HG02884 (cell line): ENCODE results near the gene TANGO2.
A peak's percentile ranks its signal among the peaks of the same experiment; 100 is the strongest.

ENCODE experiments used
- ATAC-seq: cut with Tn5 transposase; IDR thresholded peaks from one replicate; pipeline ENCODE4 v1.9.1; 2021; ENCODE audit warnings: mild to moderate bottlenecking, moderate library complexity; ENCODE audit not compliant: unreplicated experiment

Gene TANGO2

GRCh38 chr22:20020533-20021195 is at the start of gene TANGO2:
Gene TANGO2, plus strand, starts transcription at chr22:20021110. Its CDS starts 15,689 bp downstream, at chr22:20036799.
- peak; percentile 61 for ATAC-seq

GRCh38 chr22:19971276-19972124 is 49.4 kb upstream of the TANGO2 start:
- no peak for ATAC-seq

- no peak for ATAC-seq
These were observed 48.7 kb upstream of the TANGO2 start for GRCh38 chr22:19972251-19972650.

- ATAC-seq, result no peak
These were observed 48.0 kb upstream of the TANGO2 start for GRCh38 chr22:19972652-19973550.

GRCh38 chr22:19973551-19974267 is 47.2 kb upstream of the TANGO2 start:
- no peak for ATAC-seq

- no peak for ATAC-seq
These were observed 46.5 kb upstream of the TANGO2 start for GRCh38 chr22:19974268-19974861.

GRCh38 chr22:19974935-19975706 is 45.8 kb upstream of the TANGO2 start:
- no peak for ATAC-seq

GRCh38 chr22:19975707-19976035 is 45.2 kb upstream of the TANGO2 start:
- ATAC-seq, result no peak

GRCh38 chr22:19976671-19977070 is 44.2 kb upstream of the TANGO2 start:
- no peak for ATAC-seq

- no peak for ATAC-seq
These were observed 43.3 kb upstream of the TANGO2 start for GRCh38 chr22:19977296-19978243.

GRCh38 chr22:19978748-19979147 is 42.2 kb upstream of the TANGO2 start:
- no peak for ATAC-seq

- ATAC-seq, result no peak
These were observed 41.0 kb upstream of the TANGO2 start for GRCh38 chr22:19979712-19980493.

- ATAC-seq, result no peak
These were observed 40.1 kb upstream of the TANGO2 start for GRCh38 chr22:19980766-19981165.

- ATAC-seq, result no peak
These were observed 39.5 kb upstream of the TANGO2 start for GRCh38 chr22:19981171-19981960.

- ATAC-seq, result no peak
These were observed 38.7 kb upstream of the TANGO2 start for GRCh38 chr22:19981961-19982920.
